HEK293T (cell line): Measurements from ENCODE around the gene SRGAP1.

ENCODE experiments used
- CTCF ChIA-PET: fragments of 350-600 bp; formaldehyde crosslinking; extraction: SDS; loops from one replicate; lab custom pipeline; 2021; ENCODE audit warnings: antibody characterized with exemption, inconsistent platforms; lab: Yijun Ruan, JAX
- POLR2A ChIA-PET: fragments of 350-600 bp; formaldehyde crosslinking; extraction: SDS; loops from one replicate; lab custom pipeline; 2020; ENCODE audit warnings: antibody characterized with exemption, inconsistent platforms; lab: Yijun Ruan, JAX
- DNase-seq: peaks from one replicate; pipeline ENCODE4 v3.0.0; 2012; ENCODE audit warnings: mixed read lengths; ENCODE audit errors: extremely low spot score
- ARNT ChIP-seq: fragments of 450-650 bp; IDR thresholded peaks from 2 replicates; pipeline ENCODE4 v1.6.1; 2017; ENCODE audit warnings: mild to moderate bottlenecking
- BHLHE40 ChIP-seq: fragments of 450-650 bp; IDR thresholded peaks from 2 replicates; pipeline ENCODE4 v1.6.1; 2016; ENCODE audit warnings: mild to moderate bottlenecking, moderate library complexity, borderline replicate concordance
- CTBP1 ChIP-seq: fragments of 450-650 bp; IDR thresholded peaks from 2 replicates; pipeline ENCODE4 v1.6.1; 2016; ENCODE audit warnings: borderline replicate concordance
- ELF4 ChIP-seq: fragments of 450-650 bp; IDR thresholded peaks from 2 replicates; pipeline ENCODE4 v1.6.1; 2017; ENCODE audit warnings: antibody characterized with exemption
- FOXA1 ChIP-seq: fragments of 450-650 bp; IDR thresholded peaks from 2 replicates; pipeline ENCODE4 v1.6.1; 2016; ENCODE audit warnings: mild to moderate bottlenecking
- FOXK2 ChIP-seq: fragments of 450-650 bp; IDR thresholded peaks from 2 replicates; pipeline ENCODE4 v1.6.1; 2016; ENCODE audit warnings: mild to moderate bottlenecking
- FOXM1 ChIP-seq: fragments of 450-650 bp; IDR thresholded peaks from 2 replicates; pipeline ENCODE4 v1.6.1; 2017; ENCODE audit warnings: mild to moderate bottlenecking, borderline replicate concordance
- HDGF ChIP-seq: fragments of 450-650 bp; IDR thresholded peaks from 2 replicates; pipeline ENCODE4 v1.6.1; 2017; ENCODE audit warnings: antibody characterized with exemption, borderline replicate concordance
- L3MBTL2 ChIP-seq: fragments of 450-650 bp; conservative IDR thresholded peaks from 2 replicates; pipeline ENCODE4 v1.6.1; 2016; ENCODE audit warnings: mild to moderate bottlenecking
- LEF1 ChIP-seq: fragments of 450-650 bp; IDR thresholded peaks from 2 replicates; pipeline ENCODE4 v1.6.1; 2017; ENCODE audit warnings: mild to moderate bottlenecking, borderline replicate concordance
- NFRKB ChIP-seq: fragments of 450-650 bp; IDR thresholded peaks from 2 replicates; pipeline ENCODE4 v1.6.1; 2016; ENCODE audit warnings: mild to moderate bottlenecking, moderate library complexity
- SP1 ChIP-seq: fragments of 450-650 bp; IDR thresholded peaks from 2 replicates; pipeline ENCODE4 v1.6.1; 2017
- SUZ12 ChIP-seq: fragments of 450-650 bp; IDR thresholded peaks from 2 replicates; pipeline ENCODE4 v1.6.1; 2016; ENCODE audit warnings: mild to moderate bottlenecking
- TARDBP ChIP-seq: fragments of 450-650 bp; IDR thresholded peaks from 2 replicates; pipeline ENCODE4 v1.6.1; 2016
- ZNF384 ChIP-seq: fragments of 450-650 bp; IDR thresholded peaks from 2 replicates; pipeline ENCODE4 v1.6.1; 2016
- TF ChIP-seq, protein P1 (sequence below): fragments of 450-650 bp; IDR thresholded peaks from 2 replicates; pipeline ENCODE4 v1.6.1; 2016

The SRGAP1 gene

GRCh38 chr12:63996556-63996955 lies 152.1 kb downstream of the SRGAP1 start:
- CTCF ChIA-PET, result no interaction called here
- no peak for TF ChIP-seq BHLHE40
- no peak for TF ChIP-seq LEF1
- TF ChIP-seq L3MBTL2, result no peak
- POLR2A ChIA-PET, result no interaction called here
- DNase-seq, result no peak

- CTCF ChIA-PET, result no interaction called here
- TF ChIP-seq, protein P1, sequence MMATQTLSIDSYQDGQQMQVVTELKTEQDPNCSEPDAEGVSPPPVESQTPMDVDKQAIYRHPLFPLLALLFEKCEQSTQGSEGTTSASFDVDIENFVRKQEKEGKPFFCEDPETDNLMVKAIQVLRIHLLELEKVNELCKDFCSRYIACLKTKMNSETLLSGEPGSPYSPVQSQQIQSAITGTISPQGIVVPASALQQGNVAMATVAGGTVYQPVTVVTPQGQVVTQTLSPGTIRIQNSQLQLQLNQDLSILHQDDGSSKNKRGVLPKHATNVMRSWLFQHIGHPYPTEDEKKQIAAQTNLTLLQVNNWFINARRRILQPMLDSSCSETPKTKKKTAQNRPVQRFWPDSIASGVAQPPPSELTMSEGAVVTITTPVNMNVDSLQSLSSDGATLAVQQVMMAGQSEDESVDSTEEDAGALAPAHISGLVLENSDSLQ, result no peak
- TF ChIP-seq ZNF384 (no peak), HDGF (no peak), TARDBP (no peak), CTBP1 (no peak), SUZ12 (no peak), FOXK2 (no peak), LEF1 (no peak), FOXM1 (no peak), FOXA1 (no peak), SP1 (no peak), ELF4 (no peak), L3MBTL2 (no peak), ARNT (no peak), BHLHE40 (no peak), NFRKB (no peak)
- no peak for DNase-seq
- POLR2A ChIA-PET, result no interaction called here
Observed at GRCh38 chr12:63997198-63997597, 152.7 kb downstream of the SRGAP1 start.

DNA sequence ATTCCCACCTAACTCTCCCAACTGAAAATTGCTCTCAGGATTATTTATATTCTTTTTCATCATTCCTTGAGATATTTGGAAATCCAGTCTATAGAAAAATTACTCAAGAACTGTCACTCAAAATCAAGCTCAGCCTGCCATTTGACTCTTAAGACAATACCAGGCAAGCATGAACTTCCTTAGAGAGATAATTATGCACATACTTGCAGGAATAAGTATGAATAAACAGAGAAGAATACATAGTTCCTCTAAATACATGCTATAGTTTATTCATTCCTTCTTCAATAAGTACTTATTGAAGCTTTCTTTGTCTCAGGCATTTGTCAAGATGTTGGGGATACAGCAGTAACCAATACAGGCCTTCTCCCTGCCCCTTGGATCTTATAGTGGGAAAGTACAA lies 154.1 kb downstream of the SRGAP1 start:
- no peak for TF ChIP-seq ARNT
- TF ChIP-seq FOXM1, result no peak
- TF ChIP-seq FOXA1, result no peak
- no peak for TF ChIP-seq ZNF384
- no peak for TF ChIP-seq NFRKB
- TF ChIP-seq L3MBTL2, result no peak
- DNase-seq, result no peak
- ChIA-PET POLR2A (no interaction called here), CTCF (no interaction called here)

DNA sequence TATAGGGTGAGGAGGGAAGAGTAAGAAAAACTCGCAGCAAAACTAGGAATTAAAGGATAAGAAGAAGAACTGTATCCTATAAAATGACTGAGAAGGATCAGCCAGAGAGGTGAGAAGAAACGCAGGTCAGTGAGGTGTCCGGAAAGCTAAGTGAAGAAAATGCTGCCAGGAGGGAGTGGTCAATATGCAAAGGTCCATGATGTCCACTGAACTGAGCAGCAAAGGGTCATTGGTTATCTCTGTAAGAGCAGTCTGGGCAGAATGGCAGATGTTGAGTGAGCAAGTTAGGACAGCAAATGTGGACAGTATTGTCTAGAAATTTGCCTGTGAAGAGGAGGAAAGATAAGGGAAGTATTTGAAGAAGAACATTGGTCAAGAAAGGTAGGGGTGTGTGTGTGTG lies 155.4 kb downstream of the SRGAP1 start:
- CTCF ChIA-PET, result no interaction called here
- DNase-seq, result no peak
- TF ChIP-seq CTBP1, result no peak
- TF ChIP-seq FOXA1, result no peak
- no peak for TF ChIP-seq ZNF384
- no peak for TF ChIP-seq SUZ12
- TF ChIP-seq FOXK2, result no peak
- TF ChIP-seq TARDBP, result no peak
- TF ChIP-seq, protein P1, result no peak
- no peak for TF ChIP-seq ELF4
- no peak for TF ChIP-seq HDGF
- no peak for TF ChIP-seq LEF1
- TF ChIP-seq FOXM1, result no peak
- no peak for TF ChIP-seq SP1
- no peak for TF ChIP-seq NFRKB
- TF ChIP-seq ARNT, result no peak
- POLR2A ChIA-PET, result no interaction called here

DNA sequence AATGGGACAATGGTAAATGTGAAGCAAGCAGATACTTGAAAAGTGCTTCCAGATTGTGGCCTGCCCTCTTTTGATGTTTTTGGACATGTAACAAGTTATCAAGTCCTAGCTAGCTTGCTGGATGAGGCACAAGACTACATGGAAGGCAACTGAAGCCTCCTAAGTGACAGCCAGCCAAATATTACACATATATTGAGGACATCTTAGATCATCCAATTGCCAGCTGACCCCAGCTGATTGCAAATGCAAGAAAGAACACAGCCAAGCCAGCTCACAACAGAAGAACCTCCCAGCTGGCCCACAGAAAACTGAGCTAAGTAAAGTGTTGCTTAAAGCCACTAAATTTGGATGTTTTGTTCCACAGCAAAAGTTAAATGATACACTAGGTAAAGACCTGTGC lies 156.9 kb downstream of the SRGAP1 start:
- CTCF ChIA-PET, result no interaction called here
- TF ChIP-seq, protein P1, result no peak
- TF ChIP-seq SP1 (no peak), LEF1 (no peak), SUZ12 (no peak), TARDBP (no peak), ARNT (no peak), FOXM1 (no peak), FOXA1 (no peak), BHLHE40 (no peak)
- DNase-seq, result no peak

GRCh38 chr12:64004641-64005040 lies 160.1 kb downstream of the SRGAP1 start:
- ChIA-PET POLR2A (no interaction called here), CTCF (no interaction called here)
- TF ChIP-seq FOXK2 (no peak), SP1 (no peak), L3MBTL2 (no peak), FOXA1 (no peak), BHLHE40 (no peak), ELF4 (no peak), LEF1 (no peak), FOXM1 (no peak), ZNF384 (no peak)
- TF ChIP-seq, protein P1, result no peak
- no peak for DNase-seq

More for the DNA sequence above, 156.9 kb downstream of the SRGAP1 start:
- POLR2A ChIA-PET, result no interaction called here
